HepG2 (cell line): ENCODE data around the gene HECTD4. TPM values are rescaled to one million over a fixed set of nuclear protein-coding genes. Genes with fewer than 3 reads are reported as not detected.
A peak's percentile ranks its signal among the peaks of the same experiment; 100 is the strongest.

Experiments used
- BRD4 ChIP-seq: sonication (generic); formaldehyde crosslinking; IDR thresholded peaks from 2 replicates; pipeline ENCODE4 v1.4.0; 2020; ENCODE audit warnings: missing genetic modification reagents
- E2F1 ChIP-seq: sonication (generic); formaldehyde crosslinking; IDR thresholded peaks from 2 replicates; pipeline ENCODE4 v1.5.0; 2020; ENCODE audit warnings: missing genetic modification reagents
- FIP1L1 ChIP-seq: fragments of 200-400 bp; formaldehyde crosslinking; IDR thresholded peaks from 2 replicates; pipeline ENCODE4 v1.6.1; 2018; ENCODE audit warnings: low read depth, mild to moderate bottlenecking, low read length, moderate library complexity, borderline replicate concordance; ENCODE audit not compliant: insufficient read depth
- GFI1 ChIP-seq: sonication (generic); formaldehyde crosslinking; IDR thresholded peaks from 2 replicates; pipeline ENCODE4 v1.5.0; 2020; ENCODE audit warnings: missing genetic modification reagents, mild to moderate bottlenecking, borderline replicate concordance
- HNF4A ChIP-seq: sonication (generic); formaldehyde crosslinking; IDR thresholded peaks from 2 replicates; pipeline ENCODE4 v1.4.0; 2020; ENCODE audit warnings: missing genetic modification reagents
- MIXL1 ChIP-seq: IDR thresholded peaks from 2 replicates; pipeline ENCODE4 v1.6.1; 2016
- NFKB2 ChIP-seq: sonication (generic); formaldehyde crosslinking; IDR thresholded peaks from 2 replicates; pipeline ENCODE4 v1.4.0; 2020; ENCODE audit warnings: missing genetic modification reagents, borderline replicate concordance
- PAF1 ChIP-seq: IDR thresholded peaks from 2 replicates; pipeline ENCODE4 v1.6.1; 2016; ENCODE audit warnings: missing genetic modification reagents, missing compliant biosample characterization
- RBM22 ChIP-seq: fragments of 200-400 bp; formaldehyde crosslinking; optimal IDR thresholded peaks from 2 replicates; pipeline ENCODE3; 2017; ENCODE audit warnings: mild to moderate bottlenecking, low read length, moderate library complexity
- SKI ChIP-seq: fragments of 450-650 bp; IDR thresholded peaks from one replicate; pipeline ENCODE4 v1.6.1; 2018; ENCODE audit warnings: mild to moderate bottlenecking; ENCODE audit not compliant: partially characterized antibody
- SOX6 ChIP-seq, 2 experiments: fragments of 450-650 bp in 1 of 2; sonication (generic) in 1 of 2; formaldehyde crosslinking in 1 of 2; IDR thresholded peaks; 2 replicates each; pipeline versions ENCODE4 v1.4.0 to v1.6.1; 2017 to 2020; ENCODE audit warnings: antibody characterized with exemption in 1 of 2, mild to moderate bottlenecking in 1 of 2, missing genetic modification reagents in 1 of 2
- SPEN ChIP-seq: sonication (generic); formaldehyde crosslinking; IDR thresholded peaks from 2 replicates; pipeline ENCODE4 v1.5.1; 2020; ENCODE audit warnings: low read depth, mild to moderate bottlenecking, missing genetic modification reagents
- TCF7 ChIP-seq: sonication (generic); IDR thresholded peaks from 2 replicates; pipeline ENCODE4 v1.6.1; 2016; ENCODE audit warnings: antibody characterized with exemption, low read depth
- TOE1 ChIP-seq: sonication (generic); formaldehyde crosslinking; IDR thresholded peaks from 2 replicates; pipeline ENCODE4 v1.4.0; 2020; ENCODE audit warnings: mild to moderate bottlenecking, missing genetic modification reagents
- U2AF2 ChIP-seq: fragments of 200-400 bp; formaldehyde crosslinking; IDR thresholded peaks from 2 replicates; pipeline ENCODE4 v1.6.1; 2017; ENCODE audit warnings: low read depth, mild to moderate bottlenecking, low read length
- ZBTB7B ChIP-seq: sonication (generic); formaldehyde crosslinking; IDR thresholded peaks from 2 replicates; pipeline ENCODE4 v1.4.0; 2020; ENCODE audit warnings: missing genetic modification reagents
- ZEB1 ChIP-seq: IDR thresholded peaks from 2 replicates; pipeline ENCODE4 v1.6.1; 2012; ENCODE audit warnings: mild to moderate bottlenecking, low read depth, inconsistent platforms; ENCODE audit not compliant: insufficient replicate concordance
- ZFY ChIP-seq: sonication (generic); formaldehyde crosslinking; IDR thresholded peaks from 2 replicates; pipeline ENCODE4 v1.4.0; 2020; ENCODE audit warnings: missing genetic modification reagents
- ZHX2 ChIP-seq, 2 experiments: sonication (generic) in 1 of 2; formaldehyde crosslinking in 1 of 2; IDR thresholded peaks; 2 replicates each; pipeline versions ENCODE4 v1.6.1 to v1.9.0; 2014 to 2022; ENCODE audit warnings: antibody characterized with exemption in 1 of 2, borderline replicate concordance in 1 of 2, inconsistent platforms in 1 of 2, low read depth in 1 of 2, missing genetic modification reagents in 1 of 2
- ZNF253 ChIP-seq: sonication (generic); formaldehyde crosslinking; IDR thresholded peaks from 2 replicates; pipeline ENCODE4 v1.8.0; 2022; ENCODE audit warnings: mild to moderate bottlenecking, missing genetic modification reagents, borderline replicate concordance
- ZNF577 ChIP-seq: sonication (generic); formaldehyde crosslinking; IDR thresholded peaks from 2 replicates; pipeline ENCODE4 v1.4.0; 2020; ENCODE audit warnings: mild to moderate bottlenecking, low read depth, missing genetic modification reagents, borderline replicate concordance
- ZNF737 ChIP-seq: sonication (generic); formaldehyde crosslinking; IDR thresholded peaks from 2 replicates; pipeline ENCODE4 v1.5.0; 2020; ENCODE audit warnings: missing genetic modification reagents, mild to moderate bottlenecking, borderline replicate concordance
- polyA plus RNA-seq, 8 experiments: library from polyadenylated mRNA; depleted of rRNA in 3 of 8; stranded (reverse) in 7 of 8; unstranded in 1 of 8; fragments of >200 nt; fragmentation: Illumina TruSeq in 4 of 8; extraction: Trizol in 4 of 8; gene quantifications; 2 replicates each; pipeline versions ENCODE4 v1.2.1 to v1.2.3, GENCODE V29; 2011 to 2016; ENCODE audit warnings: low read depth in 4 of 8, missing spikeins in 1 of 8, mixed read lengths in 1 of 8; ENCODE audit not compliant: insufficient read depth in 1 of 8
- total RNA-seq, 5 experiments: library from RNA; depleted of rRNA; stranded (reverse); fragments of >200 nt; fragmentation: Illumina TruSeq; extraction: Trizol; gene quantifications; 2 replicates each; pipeline ENCODE4 v1.2.3, GENCODE V29; 2016; ENCODE audit warnings: low read depth in 1 of 5

HECTD4 gene
- total and polyA plus RNA-seq, 2 of the 13 experiments (the other 11 are each of a cell fraction or from before 2014, with no cell fraction given): 9.0 to 11.4 TPM

- TF ChIP-seq U2AF2: no peak
- no peak for TF ChIP-seq FIP1L1
- no peak for TF ChIP-seq ZNF737
- TF ChIP-seq ZBTB7B (CRISPR knock-in tag): no peak
- TF ChIP-seq TCF7: no peak
- no peak for TF ChIP-seq MIXL1 (CRISPR knock-in tag)
- peak; percentile 76 for TF ChIP-seq RBM22
- no peak for TF ChIP-seq SOX6 (IDR thresholded peaks at IDR 0.05)
- peak; percentile 42; the same call in 1 of the 2 replicates for TF ChIP-seq SOX6 (CRISPR knock-in tag; IDR thresholded peaks at IDR 0.05)
- no peak for TF ChIP-seq HNF4A (CRISPR knock-in tag)
- no peak for TF ChIP-seq ZNF577 (CRISPR knock-in tag)
- peak; percentile 55 for TF ChIP-seq ZEB1
- TF ChIP-seq TOE1: no peak
- peak; percentile 100; the same call in 1 of the 2 replicates for TF ChIP-seq SPEN (CRISPR knock-in tag)
- 0 out of 2 replicates have a peak, but pooled peaks have one; percentile 59 for TF ChIP-seq E2F1 (CRISPR knock-in tag)
- TF ChIP-seq BRD4: peak; percentile 93
- TF ChIP-seq PAF1: no peak
- no peak; the same call in 1 of the 2 replicates for TF ChIP-seq ZHX2 (IDR thresholded peaks at IDR 0.05; ENCODE audit: low read depth)
- TF ChIP-seq ZHX2 (CRISPR knock-in tag; IDR thresholded peaks at IDR 0.05; ENCODE audit: borderline replicate concordance): no peak
- peak; percentile 90 for TF ChIP-seq ZFY
- TF ChIP-seq GFI1: no peak
- peak; percentile 82; the same call in 1 of the 2 replicates for TF ChIP-seq NFKB2 (CRISPR knock-in tag)
- TF ChIP-seq ZNF253 (CRISPR knock-in tag): no peak
- TF ChIP-seq SKI: peak; percentile 12
Observed at GRCh38 chr12:112409064-112409905, 27.1 kb upstream of the HECTD4 start, which contains the start of gene RPL6 (continued).
